CD8-positive, alpha-beta memory T cell (primary cell): ENCODE data around the gene KCNJ12. TPM values are rescaled to one million over a fixed set of nuclear protein-coding genes. Genes with fewer than 3 reads are reported as not detected.

Experiments
- CTCF ChIA-PET: fragments of 350-600 bp; sonication (Branson Sonifier 250); formaldehyde crosslinking; loops from one replicate; lab custom pipeline; 2021; ENCODE audit warnings: antibody characterized with exemption; lab: Charles Lee
- POLR2A ChIA-PET: fragments of 350-600 bp; sonication (Branson Sonifier 250); formaldehyde crosslinking; loops from one replicate; lab custom pipeline; 2021; ENCODE audit warnings: antibody characterized with exemption; lab: Charles Lee
- DNase-seq, 5 donors: peaks; one replicate each; pipeline versions ENCODE4 v3.0.0 to v3.0.0-alpha.2; 2020 to 2022; ENCODE audit warnings: mixed read lengths in 1 of 5
- H3K27ac ChIP-seq: one replicate; pipeline ENCODE4 v1.7.0; 2013; ENCODE audit warnings: low read depth, mild to moderate bottlenecking, low read length, moderate library complexity
- H3K27me3 ChIP-seq: 2 replicates; pipeline ENCODE4 v1.7.0; 2013; ENCODE audit warnings: low read length, mild to moderate bottlenecking; ENCODE audit not compliant: insufficient read depth, poor library complexity, severe bottlenecking
- H3K36me3 ChIP-seq: 2 replicates; pipeline ENCODE4 v1.7.0; 2013; ENCODE audit warnings: mild to moderate bottlenecking, low read length, moderate library complexity; ENCODE audit not compliant: insufficient read depth
- H3K4me1 ChIP-seq: 2 replicates; pipeline ENCODE4 v1.7.0; 2013; ENCODE audit warnings: mild to moderate bottlenecking, low read length, moderate library complexity; ENCODE audit not compliant: insufficient read depth
- H3K4me3 ChIP-seq: 2 replicates; pipeline ENCODE4 v1.7.0; 2013; ENCODE audit warnings: mild to moderate bottlenecking, low read length
- H3K9me3 ChIP-seq: 2 replicates; pipeline ENCODE4 v1.7.0; 2013; ENCODE audit warnings: mild to moderate bottlenecking, low read length
- H3K27ac Mint-ChIP-seq, 8 donors: one replicate each; pipeline ENCODE4 v1.8.0; 2020 to 2021; ENCODE audit warnings: mixed read lengths in 8 of 8, mild to moderate bottlenecking in 6 of 8, inconsistent platforms in 3 of 8, moderate library complexity in 3 of 8
- H3K27me3 Mint-ChIP-seq, 2 donors: one replicate each; pipeline ENCODE4 v1.8.0; 2020 to 2021; ENCODE audit warnings: mixed read lengths in 2 of 2, mild to moderate bottlenecking in 1 of 2, moderate library complexity in 1 of 2
- H3K36me3 Mint-ChIP-seq, 3 donors: one replicate each; pipeline ENCODE4 v1.8.0; 2020 to 2021; ENCODE audit warnings: mixed read lengths in 3 of 3, inconsistent platforms in 1 of 3, mild to moderate bottlenecking in 1 of 3
- H3K4me1 Mint-ChIP-seq, 3 donors: one replicate each; pipeline ENCODE4 v1.8.0; 2020 to 2021; ENCODE audit warnings: mixed read lengths in 3 of 3, inconsistent platforms in 1 of 3, mild to moderate bottlenecking in 1 of 3
- H3K4me3 Mint-ChIP-seq, 7 donors: one replicate each; pipeline ENCODE4 v1.8.0; 2020 to 2021; ENCODE audit warnings: mixed read lengths in 7 of 7, mild to moderate bottlenecking in 6 of 7, moderate library complexity in 4 of 7, inconsistent platforms in 2 of 7
- H3K9me3 Mint-ChIP-seq, 5 donors: one replicate each; pipeline ENCODE4 v1.8.0; 2020 to 2022; ENCODE audit warnings: mixed read lengths in 5 of 5, mild to moderate bottlenecking in 3 of 5, moderate library complexity in 2 of 5, inconsistent platforms in 1 of 5
- polyA plus RNA-seq: library from polyadenylated mRNA; unstranded; fragments of 300-500 nt; fragmentation: Illumina TruSeq; gene quantifications from one replicate; pipeline ENCODE4 v1.2.3, GENCODE V29; 2021
- total RNA-seq, 2 experiments: library from RNA; stranded (reverse); gene quantifications; one replicate each; pipeline ENCODE4 v1.2.3, GENCODE V29; 2021

Gene KCNJ12
- total and polyA plus RNA-seq, 3 experiments from 2014 or later: not detected

DNA sequence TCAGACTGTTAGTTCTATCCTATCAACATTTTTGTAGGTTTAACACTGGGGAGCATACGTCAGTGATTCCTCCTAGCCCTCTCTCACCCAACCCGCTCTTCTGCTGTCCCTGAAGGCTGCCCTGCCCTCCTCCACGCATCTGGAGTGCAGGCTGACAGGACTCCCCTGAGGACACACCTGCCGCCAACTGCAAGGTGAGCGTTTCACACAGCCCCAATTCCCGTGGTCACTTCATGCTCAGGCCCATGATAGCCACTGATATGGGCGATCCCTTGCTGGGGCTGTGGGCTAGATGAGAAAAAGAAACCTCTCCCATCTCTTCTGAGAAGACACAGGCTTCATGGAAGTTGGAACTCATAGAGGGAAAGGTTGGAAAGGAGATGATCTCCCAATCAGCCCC is 91.0 kb downstream of the KCNJ12 start:
- H3K27ac ChIP-seq: no peak overlapping the region
- Mint-ChIP-seq H3K4me1 (peaks cover 7 to 14% (median 8%) of the 10 kb centered on the region in 3 donors), H3K4me3 (no peak overlapping the region), H3K27ac (no peak overlapping the region), H3K27me3 (peaks cover 12 to 25% of the 10 kb centered on the region in 2 donors), H3K9me3 (no peaks in the 10 kb centered on the region), H3K36me3 (no peaks in the 10 kb centered on the region)
- ChIA-PET CTCF (no interaction called here), POLR2A (no interaction called here)
- no peak overlapping the region for H3K4me3 ChIP-seq
- H3K9me3 ChIP-seq: no peaks in the 10 kb centered on the region
- DNase-seq: no peak
- H3K36me3 ChIP-seq: no peaks in the 10 kb centered on the region
- H3K4me1 ChIP-seq: peaks cover 10% of the 10 kb centered on the region
- no peaks in the 10 kb centered on the region for H3K27me3 ChIP-seq

DNA sequence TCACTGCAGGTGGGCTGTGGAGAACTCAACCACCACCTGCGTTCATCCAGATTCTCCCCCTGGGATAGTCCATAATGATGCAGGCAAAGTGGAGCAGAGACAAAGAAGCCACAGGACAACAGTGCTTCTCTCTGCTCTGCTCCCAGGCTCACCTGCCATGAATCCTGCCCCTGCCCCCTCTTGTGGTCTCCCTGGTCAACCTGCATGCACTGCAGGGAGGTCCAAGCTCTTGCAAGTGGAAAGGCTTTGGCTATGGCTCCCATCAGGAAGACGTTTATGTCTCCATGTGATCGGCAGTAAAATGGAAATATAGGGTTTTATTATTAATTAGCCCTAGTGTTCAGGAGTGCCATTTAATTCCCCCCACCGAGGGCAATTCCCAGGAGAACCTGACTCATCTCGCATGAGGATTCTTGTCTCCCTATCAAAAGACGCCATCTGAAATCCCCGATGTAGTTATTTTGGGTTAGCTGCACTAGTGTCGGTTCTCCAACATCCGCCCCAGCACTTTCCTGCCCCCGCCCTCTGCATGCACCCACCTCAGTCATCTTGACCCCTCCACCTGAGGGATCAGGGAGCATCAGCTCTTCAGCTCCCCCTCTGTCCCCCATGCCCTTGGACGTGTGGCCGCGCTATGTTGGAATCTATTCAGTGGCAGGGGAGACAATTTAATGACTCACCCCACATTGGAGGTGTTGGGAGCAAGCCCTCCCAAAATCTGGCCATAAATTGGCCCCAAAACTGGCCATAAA is 91.8 kb downstream of the KCNJ12 start:
- no peaks in the 10 kb centered on the region for H3K9me3 Mint-ChIP-seq
- DNase-seq: no peak
- H3K27ac ChIP-seq: no peak overlapping the region
- no peak overlapping the region for H3K4me3 ChIP-seq
- H3K4me3 Mint-ChIP-seq: no peak overlapping the region
- H3K4me1 Mint-ChIP-seq: peaks cover 5 to 12% (median 7%) of the 10 kb centered on the region in 3 donors
- H3K9me3 ChIP-seq: no peaks in the 10 kb centered on the region
- H3K36me3 ChIP-seq: no peaks in the 10 kb centered on the region
- no peak overlapping the region for H3K27ac Mint-ChIP-seq
- no peaks in the 10 kb centered on the region for H3K27me3 ChIP-seq
- ChIA-PET POLR2A (no interaction called here), CTCF (no interaction called here)
- H3K36me3 Mint-ChIP-seq: no peaks in the 10 kb centered on the region
- H3K4me1 ChIP-seq: peaks cover 7% of the 10 kb centered on the region
- peaks cover 6 to 25% of the 10 kb centered on the region in 2 donors for H3K27me3 Mint-ChIP-seq

Other genes starting within 250 kb of the KCNJ12 start
- gene DHRS7B, start 249.4 kb upstream of the KCNJ12 start, total RNA-seq: 10 to 100 TPM; 25.7 to 27.5 TPM
- gene DHRS7B, start 249.4 kb upstream of the KCNJ12 start, polyA plus RNA-seq: 9.0 TPM
- 10 to 100 TPM; 26.1 to 29.8 TPM for gene TMEM11, start 162.2 kb upstream of the KCNJ12 start, total RNA-seq
- gene TMEM11, start 162.2 kb upstream of the KCNJ12 start, polyA plus RNA-seq: 37.4 TPM
- 1 to 10 TPM; 2.7 to 2.8 TPM for gene NATD1, start 122.9 kb upstream of the KCNJ12 start, total RNA-seq
- 3.0 TPM for gene NATD1, start 122.9 kb upstream of the KCNJ12 start, polyA plus RNA-seq
- 100 to 1,000 TPM; 139 to 150 TPM for gene MAP2K3, start 91.6 kb upstream of the KCNJ12 start, total RNA-seq
- gene MAP2K3, start 91.6 kb upstream of the KCNJ12 start, polyA plus RNA-seq: 99.8 TPM